NB4 (cell line): ENCODE data around the gene RAD51B.

Experiments
- DNase-seq: peaks from one replicate; pipeline ENCODE4 v3.0.0; 2010; ENCODE audit warnings: low read depth
- H3K4me3 ChIP-seq: one replicate; pipeline ENCODE4 v1.5.1; 2011; ENCODE audit warnings: mild to moderate bottlenecking, low read depth, low read length, moderate library complexity
- MYC ChIP-seq: IDR thresholded peaks from 2 replicates; pipeline ENCODE4 v1.6.1; 2011; ENCODE audit warnings: low read depth, low read length
- POLR2A ChIP-seq: IDR thresholded peaks from 2 replicates; pipeline ENCODE4 v1.6.1; 2011; ENCODE audit warnings: mild to moderate bottlenecking; ENCODE audit not compliant: insufficient read length; ENCODE audit errors: extremely low read depth
- TF ChIP-seq, protein P1 (sequence below): IDR thresholded peaks from one replicate; pipeline ENCODE4 v1.5.1; 2012; ENCODE audit warnings: low read depth, low read length
- TF ChIP-seq, protein P2 (sequence below): IDR thresholded peaks from 2 replicates; pipeline ENCODE4 v1.6.1; 2011; ENCODE audit warnings: low read depth, low read length

The RAD51B gene

DNA sequence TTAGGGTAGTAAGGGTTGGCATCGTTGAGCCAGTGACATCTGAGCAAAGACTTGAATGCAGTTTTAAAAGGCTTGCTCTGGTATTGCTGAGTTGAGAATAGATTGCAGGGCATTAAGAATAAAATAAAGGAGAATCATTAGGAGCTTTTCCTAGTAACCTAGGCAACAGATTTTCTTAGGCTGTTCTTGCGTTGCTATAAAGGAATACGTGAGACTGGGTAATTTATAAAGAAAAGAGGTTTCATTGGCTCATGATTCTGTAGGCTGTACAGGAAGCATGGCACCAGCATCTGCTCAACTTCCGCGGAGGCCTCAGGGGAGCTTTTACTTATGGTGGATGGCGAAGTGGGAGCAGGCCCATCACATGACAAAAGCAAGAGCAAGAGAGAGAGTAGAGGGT is 97.4 kb downstream of the RAD51B start:
- DNase-seq = no peak
- H3K4me3 ChIP-seq = no peak overlapping the region
- no peak for TF ChIP-seq MYC
- TF ChIP-seq, protein P1, sequence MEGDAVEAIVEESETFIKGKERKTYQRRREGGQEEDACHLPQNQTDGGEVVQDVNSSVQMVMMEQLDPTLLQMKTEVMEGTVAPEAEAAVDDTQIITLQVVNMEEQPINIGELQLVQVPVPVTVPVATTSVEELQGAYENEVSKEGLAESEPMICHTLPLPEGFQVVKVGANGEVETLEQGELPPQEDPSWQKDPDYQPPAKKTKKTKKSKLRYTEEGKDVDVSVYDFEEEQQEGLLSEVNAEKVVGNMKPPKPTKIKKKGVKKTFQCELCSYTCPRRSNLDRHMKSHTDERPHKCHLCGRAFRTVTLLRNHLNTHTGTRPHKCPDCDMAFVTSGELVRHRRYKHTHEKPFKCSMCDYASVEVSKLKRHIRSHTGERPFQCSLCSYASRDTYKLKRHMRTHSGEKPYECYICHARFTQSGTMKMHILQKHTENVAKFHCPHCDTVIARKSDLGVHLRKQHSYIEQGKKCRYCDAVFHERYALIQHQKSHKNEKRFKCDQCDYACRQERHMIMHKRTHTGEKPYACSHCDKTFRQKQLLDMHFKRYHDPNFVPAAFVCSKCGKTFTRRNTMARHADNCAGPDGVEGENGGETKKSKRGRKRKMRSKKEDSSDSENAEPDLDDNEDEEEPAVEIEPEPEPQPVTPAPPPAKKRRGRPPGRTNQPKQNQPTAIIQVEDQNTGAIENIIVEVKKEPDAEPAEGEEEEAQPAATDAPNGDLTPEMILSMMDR = no peak
- no peak for TF ChIP-seq POLR2A
- TF ChIP-seq, protein P2, sequence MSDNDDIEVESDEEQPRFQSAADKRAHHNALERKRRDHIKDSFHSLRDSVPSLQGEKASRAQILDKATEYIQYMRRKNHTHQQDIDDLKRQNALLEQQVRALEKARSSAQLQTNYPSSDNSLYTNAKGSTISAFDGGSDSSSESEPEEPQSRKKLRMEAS = no peak

- DNase-seq = no peak
- TF ChIP-seq POLR2A (no peak), MYC (no peak)
- TF ChIP-seq, protein P2 = no peak
- TF ChIP-seq, protein P1 = no peak
- H3K4me3 ChIP-seq = no peak overlapping the region
Measured at GRCh38 chr14:67918838-67919237, 99.3 kb downstream of the RAD51B start.

GRCh38 chr14:67919259-67920032 is 99.9 kb downstream of the RAD51B start:
- no peak for TF ChIP-seq POLR2A
- TF ChIP-seq MYC = no peak
- TF ChIP-seq, protein P1 = no peak
- TF ChIP-seq, protein P2 = no peak
- H3K4me3 ChIP-seq = no peak overlapping the region
- DNase-seq = no peak

DNA sequence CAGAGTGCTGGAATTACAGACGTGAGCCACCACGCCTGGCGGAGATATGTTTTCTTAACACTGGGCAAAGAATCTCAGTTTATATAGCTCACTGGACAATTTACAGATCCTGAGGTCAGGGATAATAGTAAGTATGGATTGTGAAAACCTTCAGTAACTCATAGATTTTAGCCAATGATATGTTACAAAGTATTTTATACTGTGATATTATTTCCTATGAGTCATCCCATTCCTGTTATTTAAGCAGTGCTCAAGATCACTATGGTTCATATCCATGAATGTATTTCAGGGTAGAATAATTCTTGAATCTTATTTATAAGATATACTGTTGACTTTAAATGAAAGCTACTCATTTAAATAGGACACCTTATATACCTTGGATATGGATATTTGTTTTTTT is 107.2 kb downstream of the RAD51B start:
- TF ChIP-seq POLR2A = no peak
- TF ChIP-seq, protein P2 = no peak
- TF ChIP-seq, protein P1 = no peak
- no peak for TF ChIP-seq MYC
- H3K4me3 ChIP-seq = no peak overlapping the region
- DNase-seq = no peak

GRCh38 chr14:67927244-67927643 is 107.7 kb downstream of the RAD51B start:
- TF ChIP-seq, protein P1 = no peak
- TF ChIP-seq POLR2A = no peak
- TF ChIP-seq MYC = no peak
- TF ChIP-seq, protein P2 = no peak
- DNase-seq = no peak
- H3K4me3 ChIP-seq = no peak overlapping the region
